ENCODE measurements around the gene SNRNP70.

SNRNP70 gene

DNA sequence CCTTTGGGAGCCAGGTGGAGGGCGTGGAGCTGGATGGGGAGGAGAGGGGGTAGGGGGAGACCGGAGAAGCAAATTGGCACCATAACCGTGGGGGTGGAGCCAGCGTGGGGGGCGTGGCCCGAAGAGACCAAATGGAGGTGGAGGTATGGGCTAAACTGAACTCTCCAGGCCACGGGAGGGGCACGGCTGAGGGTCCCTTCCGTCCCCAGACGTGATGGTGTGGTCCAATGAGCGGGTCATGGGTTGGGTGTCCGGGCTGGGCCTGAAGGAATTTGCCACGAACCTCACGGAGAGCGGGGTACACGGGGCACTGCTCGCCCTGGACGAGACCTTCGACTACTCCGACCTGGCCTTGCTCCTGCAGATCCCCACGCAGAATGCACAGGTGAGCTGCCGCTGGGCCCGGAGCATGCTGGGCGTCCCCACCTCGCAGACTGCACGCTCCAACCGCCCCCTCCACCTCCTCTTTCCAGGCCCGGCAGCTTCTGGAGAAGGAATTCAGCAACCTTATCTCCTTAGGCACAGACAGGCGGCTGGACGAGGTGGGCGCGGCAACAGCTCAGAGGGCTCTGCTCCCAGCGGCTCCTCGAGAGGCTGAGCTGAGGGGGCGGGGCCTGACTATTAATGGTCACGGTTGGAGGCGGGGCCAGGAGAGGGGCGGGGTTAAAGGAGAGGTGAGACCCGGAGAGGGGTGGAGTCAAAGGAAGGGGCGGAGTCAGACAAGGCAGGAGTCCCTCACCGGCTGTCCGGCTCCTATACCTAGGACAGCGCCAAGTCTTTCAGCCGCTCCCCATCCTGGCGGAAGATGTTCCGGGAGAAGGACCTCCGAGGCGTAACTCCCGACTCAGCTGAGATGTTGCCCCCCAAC is 63.8 kb downstream of the SNRNP70 start:
- TF ChIP-seq, protein P1, sequence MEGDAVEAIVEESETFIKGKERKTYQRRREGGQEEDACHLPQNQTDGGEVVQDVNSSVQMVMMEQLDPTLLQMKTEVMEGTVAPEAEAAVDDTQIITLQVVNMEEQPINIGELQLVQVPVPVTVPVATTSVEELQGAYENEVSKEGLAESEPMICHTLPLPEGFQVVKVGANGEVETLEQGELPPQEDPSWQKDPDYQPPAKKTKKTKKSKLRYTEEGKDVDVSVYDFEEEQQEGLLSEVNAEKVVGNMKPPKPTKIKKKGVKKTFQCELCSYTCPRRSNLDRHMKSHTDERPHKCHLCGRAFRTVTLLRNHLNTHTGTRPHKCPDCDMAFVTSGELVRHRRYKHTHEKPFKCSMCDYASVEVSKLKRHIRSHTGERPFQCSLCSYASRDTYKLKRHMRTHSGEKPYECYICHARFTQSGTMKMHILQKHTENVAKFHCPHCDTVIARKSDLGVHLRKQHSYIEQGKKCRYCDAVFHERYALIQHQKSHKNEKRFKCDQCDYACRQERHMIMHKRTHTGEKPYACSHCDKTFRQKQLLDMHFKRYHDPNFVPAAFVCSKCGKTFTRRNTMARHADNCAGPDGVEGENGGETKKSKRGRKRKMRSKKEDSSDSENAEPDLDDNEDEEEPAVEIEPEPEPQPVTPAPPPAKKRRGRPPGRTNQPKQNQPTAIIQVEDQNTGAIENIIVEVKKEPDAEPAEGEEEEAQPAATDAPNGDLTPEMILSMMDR (IDR thresholded peaks at IDR 0.05; ENCODE audit: insufficient read depth, low read depth, low read length, missing control alignments): no peak
- H3K4me3 ChIP-seq (ENCODE audit: low read length): peak overlapping the region; percentile 77
- peak; percentile 97 for DNase-seq (ENCODE audit: low read depth)

DNA sequence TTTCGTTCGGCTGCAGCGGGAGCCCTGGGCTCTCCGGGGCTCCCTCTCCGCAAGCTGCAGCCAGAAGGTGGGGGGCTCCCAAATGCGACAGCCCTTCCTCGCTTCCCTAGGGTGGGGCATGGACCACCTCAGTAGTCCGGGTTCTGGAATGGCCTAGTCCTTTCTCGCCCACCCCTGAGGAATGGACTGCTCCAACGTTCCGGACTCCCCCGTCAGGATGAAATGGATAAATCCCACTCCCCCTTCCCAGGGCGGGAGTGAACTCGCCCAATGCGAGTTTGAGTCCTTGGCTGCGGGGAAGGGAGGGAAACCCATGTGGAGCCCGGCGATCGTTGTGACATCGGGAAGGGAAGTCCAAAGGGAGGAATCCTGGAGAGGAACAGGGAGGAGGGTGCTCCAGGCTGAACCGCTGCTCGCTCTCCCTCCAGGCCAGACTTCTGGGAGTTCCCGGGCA is 64.4 kb downstream of the SNRNP70 start:
- DNase-seq (ENCODE audit: low read depth): peak; percentile 76
- peak overlapping the region; percentile 77 for H3K4me3 ChIP-seq (ENCODE audit: low read length)
- TF ChIP-seq, protein P1 (IDR thresholded peaks at IDR 0.05; ENCODE audit: insufficient read depth, low read depth, low read length, missing control alignments): no peak

DNA sequence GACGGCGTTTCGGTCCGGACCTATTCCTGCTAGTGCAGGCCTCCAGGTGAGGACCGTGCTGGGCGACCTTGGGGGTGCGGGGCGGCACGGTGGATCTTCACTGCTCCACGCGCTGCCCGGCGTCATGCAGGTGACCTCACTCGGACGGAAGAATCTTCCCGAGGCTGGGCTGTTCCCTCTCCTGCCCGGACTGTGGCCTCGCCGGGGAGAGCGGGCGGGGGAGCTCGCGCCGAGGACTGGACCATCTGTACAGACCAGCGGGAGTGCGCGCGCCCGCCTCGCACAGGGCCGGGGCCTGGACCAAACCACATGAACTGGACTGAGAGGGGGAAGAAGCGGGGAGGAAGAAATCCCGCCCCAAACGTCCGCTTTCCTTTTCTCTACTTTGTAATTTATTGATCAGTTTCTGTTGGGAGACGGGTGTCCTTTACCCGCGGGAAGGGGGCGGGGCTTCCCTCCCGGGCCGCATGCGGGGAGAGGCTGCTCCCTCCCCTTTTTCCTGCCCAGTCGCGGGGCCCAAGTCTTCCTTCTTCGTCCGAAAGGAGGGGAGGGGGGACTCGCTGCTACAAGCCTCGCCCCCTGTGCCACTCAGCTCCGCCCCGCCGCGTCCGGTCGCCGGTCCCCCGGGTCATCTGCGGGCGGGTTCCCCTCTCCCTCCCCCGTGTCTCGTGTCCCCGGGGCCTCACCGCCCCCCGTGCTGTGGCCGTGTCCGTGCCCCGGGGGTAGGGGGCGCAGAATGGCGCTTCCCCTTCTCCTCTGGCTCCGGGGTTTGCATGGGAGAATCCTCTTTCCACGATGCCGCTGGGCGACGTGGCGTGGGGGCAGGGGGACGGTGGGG is 65.1 kb downstream of the SNRNP70 start:
- TF ChIP-seq, protein P1 (IDR thresholded peaks at IDR 0.05; ENCODE audit: insufficient read depth, low read depth, low read length, missing control alignments): no peak
- peak overlapping the region; percentile 77 for H3K4me3 ChIP-seq (ENCODE audit: low read length)
- DNase-seq (ENCODE audit: low read depth): peak; percentile 70

DNA sequence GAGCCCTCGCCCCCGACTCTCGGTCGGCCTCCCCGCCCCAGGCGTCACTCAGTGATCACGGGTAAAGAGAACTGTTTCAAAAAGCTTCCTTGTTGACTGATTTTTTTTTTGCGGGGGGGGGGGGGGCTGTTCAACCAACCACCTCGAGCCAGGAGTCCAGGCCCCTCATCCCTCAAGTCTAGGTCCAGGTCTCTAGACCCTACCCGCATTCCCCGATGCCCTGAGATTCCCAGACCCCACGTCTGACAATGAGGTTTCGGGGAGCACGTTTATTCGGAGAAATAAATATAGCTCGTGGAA is 65.6 kb downstream of the SNRNP70 start:
- DNase-seq (ENCODE audit: low read depth): no peak
- TF ChIP-seq, protein P1 (IDR thresholded peaks at IDR 0.05; ENCODE audit: insufficient read depth, low read depth, low read length, missing control alignments): no peak
- peak overlapping the region; percentile 77 for H3K4me3 ChIP-seq (ENCODE audit: low read length)

DNA sequence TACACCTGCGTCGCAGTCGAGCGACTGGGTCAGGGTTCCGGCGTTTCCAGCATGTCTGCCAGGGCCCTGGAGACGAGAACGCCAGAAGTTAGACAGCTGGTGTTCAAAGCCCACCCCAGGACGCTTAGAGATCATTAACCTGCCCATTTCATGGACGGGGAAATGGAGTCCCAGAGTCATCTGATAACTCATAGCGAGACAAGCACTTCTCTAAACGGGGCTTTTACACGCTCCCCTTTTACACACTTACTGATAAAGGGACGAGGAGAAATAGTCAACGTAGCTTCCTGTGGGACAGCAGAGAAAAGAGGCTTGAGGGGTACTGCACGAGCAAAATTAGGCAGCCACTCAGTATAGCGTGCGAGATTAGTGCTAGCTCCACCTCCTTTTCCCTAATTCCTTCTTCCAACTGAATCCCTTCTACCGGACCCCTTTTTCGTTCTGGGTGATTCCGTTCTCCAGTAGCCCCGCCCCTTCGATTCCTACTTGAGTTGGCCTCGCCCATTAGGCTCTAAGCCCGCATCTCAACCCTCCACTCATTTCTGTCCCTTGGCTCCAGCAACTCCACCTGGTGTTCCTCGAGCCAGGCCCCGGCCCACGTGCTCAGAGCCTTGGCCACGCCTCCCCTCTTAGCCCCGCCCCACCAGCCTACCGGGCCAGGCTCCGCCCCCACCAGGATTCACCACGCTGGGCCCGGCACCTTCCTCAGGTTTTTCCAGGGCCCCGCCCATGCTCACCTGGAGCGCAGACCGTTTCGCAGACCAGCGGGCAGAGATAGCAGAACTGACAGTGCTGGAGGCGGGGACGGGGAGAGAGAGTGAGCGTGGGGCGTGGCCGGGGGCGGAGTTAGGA is 66.2 kb downstream of the SNRNP70 start:
- peak; percentile 96 for DNase-seq (ENCODE audit: low read depth)
- H3K4me3 ChIP-seq (ENCODE audit: low read length): peak overlapping the region; percentile 2
- TF ChIP-seq, protein P1 (IDR thresholded peaks at IDR 0.05; ENCODE audit: insufficient read depth, low read depth, low read length, missing control alignments): no peak

DNA sequence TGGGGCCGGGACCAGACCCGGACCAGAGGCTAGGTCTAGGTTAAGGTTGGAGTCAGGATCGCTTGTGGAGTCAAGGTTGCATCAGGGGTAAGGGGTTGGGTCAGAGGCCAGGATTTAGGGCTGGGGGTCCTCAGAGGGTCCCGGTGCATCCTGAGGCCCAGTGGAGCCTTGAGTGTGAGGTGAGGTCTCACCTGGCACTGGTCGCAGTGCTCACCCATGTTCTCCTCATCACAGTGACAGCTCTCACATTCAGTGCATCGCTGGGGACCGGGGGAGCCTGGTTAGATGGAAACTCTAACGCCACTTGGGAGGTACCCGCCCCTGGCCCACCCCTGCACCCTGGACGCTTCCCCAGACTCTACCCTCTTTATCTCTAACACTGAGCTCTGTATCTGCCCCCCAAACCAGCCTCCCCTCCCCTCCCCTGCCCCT is 66.9 kb downstream of the SNRNP70 start:
- no peak for DNase-seq (ENCODE audit: low read depth)
- H3K4me3 ChIP-seq (ENCODE audit: low read length): no peak overlapping the region
- TF ChIP-seq, protein P1 (IDR thresholded peaks at IDR 0.05; ENCODE audit: insufficient read depth, low read depth, low read length, missing control alignments): no peak

Measured in epithelial cell of esophagus (primary cell).